ENCODE data around the gene CDKL1.
"Not testable (repeated sequence)": the region's sequence is repeated elsewhere in the genome, so short reads cannot be mapped to it uniquely, and the experiment has no call there.

Gene CDKL1

GRCh38 chr14:50321009-50321660, 75.5 kb downstream of the CDKL1 start:
- DNase-seq, result peak; percentile 89

GRCh38 chr14:50320283-50320682, 76.4 kb downstream of the CDKL1 start:
- DNase-seq, result no peak

DNA sequence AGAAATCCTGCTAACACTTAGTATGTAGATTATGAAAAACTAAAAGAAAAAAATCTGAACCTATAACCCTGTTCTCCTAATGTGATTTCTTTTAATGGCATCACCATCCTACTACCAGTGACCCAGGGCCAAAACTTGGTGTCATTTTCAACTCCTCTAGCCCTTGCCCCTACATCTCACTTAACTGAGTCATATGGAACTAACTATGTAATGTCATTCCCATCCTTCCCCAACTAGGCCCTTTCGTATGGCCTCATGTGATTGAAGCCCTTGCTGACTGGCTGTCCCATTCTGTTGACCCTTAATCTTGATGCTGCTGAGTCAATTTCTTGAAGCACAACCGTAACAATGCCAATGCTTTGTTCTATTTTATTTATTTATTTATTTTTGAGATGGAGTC, 77.0 kb downstream of the CDKL1 start:
- no peak for DNase-seq

GRCh38 chr14:50319293-50319692, 77.4 kb downstream of the CDKL1 start:
- DNase-seq, result no peak

DNA sequence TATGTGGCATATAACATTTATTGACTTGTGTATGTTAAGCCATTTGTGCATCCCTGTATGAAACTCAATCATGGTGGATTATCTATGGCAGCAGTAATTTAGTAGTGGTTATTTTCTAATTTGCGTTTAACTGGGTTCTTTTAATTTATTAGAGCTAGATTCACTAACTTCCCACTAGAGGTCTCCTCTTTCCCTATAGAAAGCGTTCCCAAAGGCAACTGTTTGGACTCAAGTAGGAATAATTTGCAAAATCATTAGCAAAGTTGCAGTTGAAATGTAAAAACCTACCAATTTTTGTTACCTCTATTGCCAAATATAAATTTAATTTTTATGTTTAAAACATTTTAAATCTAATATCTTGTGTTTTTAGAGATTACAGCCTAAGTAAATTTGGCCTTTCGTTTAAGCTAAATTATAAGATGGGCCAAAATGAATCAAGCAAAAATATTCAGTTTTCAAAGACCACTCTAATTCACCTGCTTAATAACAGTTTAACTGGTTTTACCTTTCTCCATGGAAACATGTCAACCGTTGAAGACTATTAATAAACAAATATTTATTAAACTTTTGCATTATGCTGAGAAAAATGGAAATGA, 78.6 kb downstream of the CDKL1 start:
- peak; percentile 16 for DNase-seq

GRCh38 chr14:50314098-50314497, 82.6 kb downstream of the CDKL1 start:
- DNase-seq, result not testable (repeated sequence)

GRCh38 chr14:50312734-50313054, 84.0 kb downstream of the CDKL1 start:
- no peak for DNase-seq

DNA sequence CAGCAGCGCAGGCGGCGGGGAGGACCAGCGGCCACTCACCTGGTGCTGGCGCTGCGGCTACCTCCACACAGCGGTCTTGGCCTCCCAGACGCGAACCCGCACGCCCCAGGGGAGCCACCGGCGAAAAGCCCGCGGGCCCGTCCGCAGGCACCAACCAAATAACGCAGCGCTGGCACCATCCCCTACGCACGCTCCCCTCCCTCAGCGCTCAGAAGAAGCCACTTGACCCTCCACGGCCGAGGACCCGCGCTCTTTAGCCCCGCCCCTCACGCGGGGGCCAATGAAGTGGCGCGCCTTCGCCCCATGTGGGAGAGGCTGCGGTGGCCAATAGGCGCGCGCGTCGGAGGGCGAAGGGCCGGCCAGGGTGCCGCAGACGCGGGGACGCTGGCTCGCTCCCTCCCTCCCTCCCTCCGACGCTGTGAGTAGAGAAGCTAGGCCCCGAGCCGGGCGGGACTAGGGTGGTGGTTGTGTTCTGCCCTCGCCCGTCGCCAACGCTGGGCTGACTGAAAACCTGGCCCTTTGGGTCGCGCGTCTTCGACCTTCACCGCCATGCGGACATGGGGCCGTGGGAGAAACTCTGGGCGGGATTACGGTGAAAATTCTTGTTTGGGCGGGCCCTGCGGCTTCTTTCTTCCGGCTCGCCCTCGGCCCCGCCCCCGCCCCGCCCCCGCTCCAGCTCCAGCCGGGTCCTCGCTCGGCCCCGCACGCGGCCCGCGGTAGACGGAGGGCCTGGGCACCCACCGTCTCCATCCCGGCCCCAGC, 84.5 kb downstream of the CDKL1 start, which contains the start of the genes DMAC2L and L2HGDH:
Gene DMAC2L (plus strand): TSS at position 353 of the 762 bp plus-strand sequence. CDS start 9,164 bp downstream, outside the sequence.
Gene L2HGDH (minus strand): TSS at position 258 of the 762 bp plus-strand sequence. CDS start 79 bp downstream, at position 179.
- DNase-seq, result peak; percentile 90

DNA sequence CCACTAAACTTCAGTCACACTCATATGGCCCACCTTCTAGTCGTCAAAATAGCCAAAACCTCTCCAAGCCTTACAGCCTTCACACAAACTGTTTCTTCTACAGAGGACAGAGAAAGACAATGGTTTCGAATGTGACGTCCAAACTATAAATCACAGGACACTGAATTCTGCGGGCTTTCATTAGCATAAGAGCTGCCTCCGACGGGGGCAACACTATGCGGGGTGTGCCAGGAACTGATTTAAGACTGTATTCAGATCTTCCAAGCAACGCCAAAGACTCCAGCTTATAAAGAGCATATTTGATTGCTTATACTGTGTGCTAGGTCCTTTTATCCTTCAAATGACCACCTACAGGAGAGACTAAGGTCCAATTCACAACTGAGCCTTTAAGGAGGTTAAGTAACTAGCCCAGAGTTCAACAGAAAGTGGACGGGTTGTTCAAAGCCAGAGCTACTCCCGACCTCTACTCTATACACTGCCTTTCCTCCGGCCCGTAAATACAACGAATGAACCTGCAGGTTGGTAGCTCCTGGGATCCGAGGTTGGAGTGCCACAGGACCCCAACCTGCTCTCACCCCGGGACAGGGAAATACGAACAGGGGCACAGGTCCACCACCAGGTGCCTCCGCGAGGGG, 85.2 kb downstream of the CDKL1 start:
- no peak for DNase-seq

DNA sequence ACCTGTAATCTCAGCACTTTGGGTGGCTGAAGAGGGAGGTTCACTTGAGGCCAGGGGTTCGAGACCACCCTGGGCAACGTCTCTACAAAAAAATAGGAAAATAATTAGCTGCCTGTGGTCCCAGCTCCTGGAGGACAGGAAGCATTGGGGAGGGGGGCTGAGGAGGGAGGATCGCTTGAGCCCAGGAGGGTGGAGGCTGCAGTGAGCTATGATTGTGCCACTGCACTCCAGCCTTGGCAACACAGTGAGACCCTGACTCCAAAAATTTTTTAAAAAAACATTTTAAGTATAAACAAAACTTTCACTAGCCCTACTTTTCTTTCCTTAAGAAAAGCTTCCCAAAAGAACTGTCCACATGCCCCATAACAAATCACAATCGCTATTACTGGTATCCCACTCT, 86.2 kb downstream of the CDKL1 start:
- DNase-seq, result no peak

DNA sequence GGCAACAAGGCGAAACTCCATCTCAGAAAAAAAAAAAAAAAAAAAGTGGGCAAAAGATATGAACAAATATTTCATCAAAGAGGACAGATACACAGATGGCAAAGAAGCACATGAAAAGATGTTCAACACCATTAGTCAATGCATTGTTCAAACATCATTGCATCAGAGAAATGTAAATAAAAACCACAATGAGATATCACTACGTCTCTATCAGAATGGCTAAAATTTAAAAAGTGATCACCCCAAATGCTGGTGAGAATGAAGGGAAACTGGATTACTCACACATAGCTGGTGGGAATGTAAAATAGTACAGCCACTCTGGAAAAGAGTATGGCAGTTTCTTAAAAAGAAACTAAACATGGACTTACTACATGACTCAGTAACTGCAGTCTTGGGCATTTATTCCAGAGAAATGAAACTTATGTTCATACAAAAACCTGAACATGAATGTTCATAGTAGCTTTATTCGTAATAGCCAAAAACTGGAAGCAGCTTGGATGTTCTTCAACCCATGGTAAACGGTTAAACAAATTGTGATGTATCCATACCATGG, 88.2 kb downstream of the CDKL1 start:
- DNase-seq, result no peak

DNA sequence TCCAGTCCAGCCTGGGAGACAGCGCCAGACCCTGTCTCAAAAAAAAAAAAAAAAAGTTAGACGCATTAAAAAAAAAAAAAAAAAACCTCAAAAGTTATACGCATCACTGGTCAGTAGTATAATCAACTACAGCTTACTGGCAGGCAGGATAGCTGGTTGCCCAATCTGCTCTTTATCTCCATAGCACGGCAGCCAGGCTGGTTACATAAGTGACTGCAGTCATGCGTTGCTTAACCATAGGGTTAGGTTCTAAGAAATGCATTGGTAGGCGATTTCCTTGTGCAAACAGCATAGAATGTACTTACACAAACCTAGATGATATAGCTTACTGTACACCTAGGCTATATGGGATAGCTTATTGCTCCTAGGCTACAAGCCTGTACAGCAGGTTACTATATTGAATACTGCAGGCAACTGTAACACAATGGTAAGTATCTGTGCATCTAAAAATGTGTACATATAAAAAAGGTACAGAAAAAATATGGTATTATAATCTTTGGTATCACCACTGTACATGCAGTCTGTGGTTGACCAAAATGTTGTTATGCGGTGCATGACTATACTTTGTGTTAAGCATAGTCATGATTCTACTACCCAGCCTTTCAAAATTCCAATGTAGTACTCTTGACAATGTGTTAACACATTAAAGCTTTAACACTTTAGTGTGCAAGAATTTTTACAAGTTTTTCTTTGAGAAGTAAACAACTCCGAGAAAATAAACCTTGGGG, 92.8 kb downstream of the CDKL1 start:
- peak; percentile 96 for DNase-seq

GRCh38 chr14:50301914-50302313, 94.8 kb downstream of the CDKL1 start:
- DNase-seq, result no peak

DNA sequence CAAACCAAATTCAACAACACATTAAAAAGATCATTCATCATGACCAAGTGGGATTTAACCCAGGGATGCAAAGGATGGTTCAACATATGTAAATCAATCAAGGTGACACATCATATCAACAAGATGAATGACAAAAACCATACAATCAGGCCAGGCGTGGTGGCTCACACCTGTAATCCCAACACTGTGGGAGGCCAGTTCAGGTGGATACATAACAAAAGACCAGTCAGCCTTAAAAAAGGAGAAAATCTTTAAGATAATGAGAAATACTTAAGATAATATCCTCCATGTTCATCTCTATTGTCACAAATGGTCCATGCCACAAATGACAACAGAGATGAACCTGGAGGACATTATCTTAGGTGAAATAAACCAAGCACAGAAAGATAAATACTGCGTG, 97.1 kb downstream of the CDKL1 start:
- no peak for DNase-seq

- no peak for DNase-seq
These were observed 106.4 kb downstream of the CDKL1 start for GRCh38 chr14:50290306-50290705.

DNA sequence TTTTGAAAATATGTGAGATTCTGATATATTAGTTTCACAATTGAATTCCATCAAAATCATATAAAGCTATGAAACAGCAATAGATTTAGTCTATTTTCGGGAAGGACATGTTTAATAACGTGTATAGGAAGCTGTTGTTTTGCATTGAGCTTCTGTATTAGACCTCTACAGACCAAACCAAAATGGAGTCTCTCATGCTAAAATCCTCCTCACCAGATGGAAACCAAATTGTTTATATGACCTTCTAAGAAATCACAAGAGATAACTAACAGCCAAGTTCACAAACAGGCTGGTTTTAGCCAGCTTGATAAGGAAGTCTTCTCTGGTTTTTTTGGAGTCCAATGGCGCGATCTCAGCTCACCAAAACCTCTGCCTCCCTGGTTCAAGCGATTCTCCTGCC, 108.5 kb downstream of the CDKL1 start:
- no peak for DNase-seq

GRCh38 chr14:50285861-50286260, 110.8 kb downstream of the CDKL1 start:
- no peak for DNase-seq

All from MV-4-11 (cell line).